ENCODE measurements around the gene KRTAP10-7. TPM values are rescaled to one million over a fixed set of nuclear protein-coding genes. Genes with fewer than 3 reads are reported as not detected.

KRTAP10-7 gene
- total and polyA plus RNA-seq, 9 of the 15 experiments (the other 6 are each of a cell fraction or from before 2014, with no cell fraction given), result not detected

- TF ChIP-seq HSF4 (CRISPR knock-in tag; IDR thresholded peaks at IDR 0.05; ENCODE audit: borderline replicate concordance) (no peak), PREB (CRISPR knock-in tag; IDR thresholded peaks at IDR 0.05) (no peak)
Measured at GRCh38 chr21:44564886-44565598, 35.4 kb upstream of the KRTAP10-7 start (continued).

- peaks cover 0 to 13% of the 10 kb centered on the region in 2 experiments; a peak in 1 of 5 replicates for H3K4me1 ChIP-seq (replicated peaks in 1 of 2; ENCODE audit: control insufficient read depth in 2 of 2, insufficient read depth in 2 of 2, low read length in 2 of 2)
- intact Hi-C loops (cut with micrococcal nuclease), result no loop called here
- no peaks in the 10 kb centered on the region for H3K9me3 ChIP-seq (replicated peaks; ENCODE audit: control insufficient read depth, insufficient read depth, low read depth, low read length)
- H2AFZ ChIP-seq (ENCODE audit: low read depth, low read length), result no peak overlapping the region
- H3K36me3 ChIP-seq (ENCODE audit: control insufficient read depth, insufficient read depth, low read length), result no peaks in the 10 kb centered on the region
- no peak for ATAC-seq
- in situ Hi-C loops (cut with MboI), result no loop called here
- DNase-seq (ENCODE audit: extremely low read depth in 1 of 4, low spot score in 3 of 4), result no peak
- no peaks in the 10 kb centered on the region for H3K79me2 ChIP-seq (ENCODE audit: control insufficient read depth, insufficient read depth, low read length)
- no peaks in the 10 kb centered on the region for H3K9me1 ChIP-seq (ENCODE audit: control insufficient read depth, insufficient read depth, low read length)
- no peak overlapping the region for H3K4me3 ChIP-seq
- no peak overlapping the region for H3K27ac ChIP-seq (ENCODE audit: extremely low read depth, low read depth, low read length)
- ChIA-PET POLR2A (no interaction called here), CTCF (ENCODE audit: low intra/inter-chr PET ratio) (interaction anchor here (0.6 kb wide), 1 partner anchor 56 kb away, joined by 4 read pairs; no protein-coding TSS in a partner anchor)
- no peak overlapping the region for H3K9ac ChIP-seq (ENCODE audit: insufficient read depth in 1 of 2, low read depth in 2 of 2, low read length in 2 of 2)
- no peak overlapping the region for H3K4me2 ChIP-seq (ENCODE audit: insufficient read depth, low read length)
- WGBS (ENCODE audit: insufficient coverage, low coverage, missing lambda C conversion rate), result 4% methylated on average over 1 of the region's 1 CpG
- peak; percentile 38; the same call in 1 of the 2 replicates for TF ChIP-seq JUND (IDR thresholded peaks at IDR 0.05; ENCODE audit: borderline replicate concordance, low read depth, low read length)
- TF ChIP-seq JUND (tag; IDR thresholded peaks at IDR 0.05; ENCODE audit: borderline replicate concordance, low read depth, low read length), result 0 out of 3 replicates have a peak, but pooled peaks have one; percentile 39
- TF ChIP-seq FOSL1 (tag; conservative IDR thresholded peaks at IDR 0.05), result peak; percentile 81
- TF ChIP-seq AFF1 (IDR thresholded peaks at IDR 0.05; ENCODE audit: low read depth in 1 of 2, partially characterized antibody in 2 of 2), result no peak
- TF ChIP-seq ATF3 (IDR thresholded peaks at IDR 0.05), result peak; percentile 55; the same call in 1 of the 2 replicates
- no peak for TF ChIP-seq ATF3 (CRISPR knock-in tag; conservative IDR thresholded peaks at IDR 0.05)
- H4K20me1 ChIP-seq (replicated peaks; ENCODE audit: control insufficient read depth, insufficient read depth, low read length), result no peaks in the 10 kb centered on the region
- peaks cover 3 to 11% of the 10 kb centered on the region in 2 experiments; a peak in 3 of 5 replicates for H3K27me3 ChIP-seq (ENCODE audit: control insufficient read depth in 2 of 2, insufficient read depth in 2 of 2, low read length in 2 of 2)
- no peak for FAIRE-seq
- no TSS peak for BruUV-seq (replicated peaks)
Measured at GRCh38 chr21:44566403-44566802, 34.0 kb upstream of the KRTAP10-7 start.
